Vagina (tissue), 2 donors: ENCODE results near the gene CD300H. TPM values are rescaled to one million over a fixed set of nuclear protein-coding genes. Genes with fewer than 3 reads are reported as not detected.

Source experiments
- DNase-seq, 2 donors: peaks; one replicate each; pipeline ENCODE4 v3.0.0-alpha.2; 2017; ENCODE audit errors: extremely low spot score in 2 of 2
- H3K27ac ChIP-seq: fragments of 200-600 bp; sonication (generic); one replicate; pipeline ENCODE4 v1.5.1; 2019
- H3K27me3 ChIP-seq: fragments of 200-600 bp; sonication (generic); one replicate; pipeline ENCODE4 v1.5.1; 2019
- H3K36me3 ChIP-seq, 2 donors: fragments of 200-600 bp; sonication (generic); one replicate each; pipeline ENCODE4 v1.5.1; 2017 to 2019
- H3K4me1 ChIP-seq: fragments of 200-600 bp; sonication (generic); one replicate; pipeline ENCODE4 v1.5.1; 2019
- H3K4me3 ChIP-seq, 2 donors: fragments of 200-600 bp; sonication (generic); 1 replicate in 1 of 2; 2 replicates in 1 of 2; pipeline ENCODE4 v1.5.1; 2016 to 2019
- H3K9me3 ChIP-seq: fragments of 200-600 bp; sonication (generic); one replicate; pipeline ENCODE4 v1.5.1; 2019
- CTCF ChIP-seq, 3 experiments: fragments of 450-650 bp in 2 of 3; fragments of 200-600 bp in 1 of 3; sonication (generic) in 1 of 3; IDR thresholded peaks; one replicate each; pipeline ENCODE4 v1.5.1; 2017 to 2019; ENCODE audit warnings: antibody characterized with exemption in 3 of 3, mild to moderate bottlenecking in 2 of 3, moderate library complexity in 2 of 3
- POLR2A ChIP-seq, 2 donors: fragments of 450-650 bp; IDR thresholded peaks; one replicate each; pipeline ENCODE4 v1.6.1; 2017; ENCODE audit warnings: antibody characterized with exemption in 2 of 2, mild to moderate bottlenecking in 2 of 2, moderate library complexity in 2 of 2
- POLR2AphosphoS5 ChIP-seq, 2 donors: sonication (generic); formaldehyde crosslinking; IDR thresholded peaks; one replicate each; pipeline ENCODE4 v1.9.0; 2017; ENCODE audit warnings: antibody characterized with exemption in 2 of 2, mild to moderate bottlenecking in 2 of 2, low read depth in 1 of 2; ENCODE audit not compliant: insufficient read depth in 1 of 2
- intact Hi-C: fragments of 100-400 bp; cut with DNase I; formaldehyde crosslinking; loops from one replicate; pipeline ENCODE4 v1.15.1; 2023
- total RNA-seq: library from RNA; depleted of rRNA; stranded (reverse); fragments of >200 nt; gene quantifications from one replicate; pipeline ENCODE4 v1.2.3, GENCODE V29; 2016

CD300H gene
- total RNA-seq, 1 donor from 2014 or later, result not detected

DNA sequence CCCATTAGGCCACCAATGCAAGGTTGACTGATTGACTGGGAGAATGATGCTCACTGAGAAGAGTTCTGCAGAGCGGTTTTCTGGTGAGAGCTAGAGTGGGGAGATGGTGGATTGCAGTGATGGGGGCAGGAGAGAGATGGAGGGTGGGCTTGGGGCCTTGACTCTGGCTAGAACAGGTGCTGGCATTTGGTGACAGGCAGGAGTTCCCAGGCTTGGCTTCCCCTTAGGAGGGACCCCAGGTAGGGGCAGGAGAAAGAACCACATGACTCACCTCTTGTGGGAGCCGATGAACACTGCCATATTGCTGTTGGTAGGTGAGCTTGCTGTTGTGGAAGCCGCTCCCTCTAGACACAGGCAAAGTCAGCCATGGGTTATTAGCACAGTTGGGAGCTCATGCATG is 44.0 kb downstream of the CD300H start:
- H3K27ac ChIP-seq, result no peak overlapping the region

GRCh38 chr17:74522381-74523105 is 44.8 kb downstream of the CD300H start:
- TF ChIP-seq POLR2A (IDR thresholded peaks at IDR 0.05) (no peak), POLR2AphosphoS5 (IDR thresholded peaks at IDR 0.05; ENCODE audit: insufficient read depth in 1 of 2, low read depth in 1 of 2) (no peak), CTCF (IDR thresholded peaks at IDR 0.05) (no peak)
- peak; percentile 65 to 91 for DNase-seq

More for the DNA sequence above, 44.0 kb downstream of the CD300H start:
- Histone ChIP-seq H3K27me3 (no peaks in the 10 kb centered on the region), H3K36me3 (no peaks in the 10 kb centered on the region), H3K9me3 (no peaks in the 10 kb centered on the region), H3K4me3 (no peak overlapping the region), H3K4me1 (no peaks in the 10 kb centered on the region)
- TF ChIP-seq POLR2A (IDR thresholded peaks at IDR 0.05) (no peak), CTCF (IDR thresholded peaks at IDR 0.05) (no peak), POLR2AphosphoS5 (IDR thresholded peaks at IDR 0.05; ENCODE audit: insufficient read depth in 1 of 2, low read depth in 1 of 2) (no peak)
- intact Hi-C loops, result no loop called here
- peak; percentile 40 to 82 for DNase-seq

DNA sequence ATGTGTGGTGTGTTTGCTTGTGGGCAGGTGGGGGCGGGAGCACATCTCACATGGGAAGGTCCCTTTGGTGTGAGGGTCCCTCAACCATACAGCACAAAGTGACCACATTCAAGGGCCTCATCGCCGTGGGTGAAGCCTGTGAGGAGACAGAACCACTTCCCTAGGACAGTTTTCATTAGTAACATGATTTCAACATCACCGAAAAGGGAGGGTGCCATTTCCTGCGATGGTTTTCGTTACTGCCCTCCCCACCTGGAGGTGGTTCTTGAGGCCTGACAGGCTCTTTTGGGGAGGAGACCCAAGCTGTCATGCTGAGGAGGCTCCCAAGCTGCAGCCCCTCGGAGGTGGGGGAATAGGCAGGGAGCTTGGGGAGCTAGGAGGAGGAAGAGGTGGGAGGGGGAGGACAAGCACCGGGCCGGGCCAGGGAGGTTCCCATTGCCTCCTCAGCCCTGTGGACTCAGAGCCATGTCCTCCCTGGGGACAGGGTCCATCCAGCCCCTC is 45.6 kb downstream of the CD300H start:
- intact Hi-C loops, result no loop called here
- Histone ChIP-seq H3K4me1 (no peaks in the 10 kb centered on the region), H3K27me3 (no peaks in the 10 kb centered on the region), H3K36me3 (no peaks in the 10 kb centered on the region), H3K27ac (no peak overlapping the region), H3K4me3 (no peak overlapping the region), H3K9me3 (no peaks in the 10 kb centered on the region)
- DNase-seq, result peak in 1 of 2 donors; percentile 77
- TF ChIP-seq CTCF (IDR thresholded peaks at IDR 0.05) (no peak), POLR2AphosphoS5 (IDR thresholded peaks at IDR 0.05; ENCODE audit: insufficient read depth in 1 of 2, low read depth in 1 of 2) (no peak), POLR2A (IDR thresholded peaks at IDR 0.05) (no peak)

More at GRCh38 chr17:74522381-74523105, 44.8 kb downstream of the CD300H start:
- Histone ChIP-seq H3K27ac (no peak overlapping the region), H3K36me3 (no peaks in the 10 kb centered on the region), H3K27me3 (no peaks in the 10 kb centered on the region), H3K9me3 (no peaks in the 10 kb centered on the region), H3K4me3 (no peak overlapping the region), H3K4me1 (no peaks in the 10 kb centered on the region)
- intact Hi-C loops, result no loop called here

DNA sequence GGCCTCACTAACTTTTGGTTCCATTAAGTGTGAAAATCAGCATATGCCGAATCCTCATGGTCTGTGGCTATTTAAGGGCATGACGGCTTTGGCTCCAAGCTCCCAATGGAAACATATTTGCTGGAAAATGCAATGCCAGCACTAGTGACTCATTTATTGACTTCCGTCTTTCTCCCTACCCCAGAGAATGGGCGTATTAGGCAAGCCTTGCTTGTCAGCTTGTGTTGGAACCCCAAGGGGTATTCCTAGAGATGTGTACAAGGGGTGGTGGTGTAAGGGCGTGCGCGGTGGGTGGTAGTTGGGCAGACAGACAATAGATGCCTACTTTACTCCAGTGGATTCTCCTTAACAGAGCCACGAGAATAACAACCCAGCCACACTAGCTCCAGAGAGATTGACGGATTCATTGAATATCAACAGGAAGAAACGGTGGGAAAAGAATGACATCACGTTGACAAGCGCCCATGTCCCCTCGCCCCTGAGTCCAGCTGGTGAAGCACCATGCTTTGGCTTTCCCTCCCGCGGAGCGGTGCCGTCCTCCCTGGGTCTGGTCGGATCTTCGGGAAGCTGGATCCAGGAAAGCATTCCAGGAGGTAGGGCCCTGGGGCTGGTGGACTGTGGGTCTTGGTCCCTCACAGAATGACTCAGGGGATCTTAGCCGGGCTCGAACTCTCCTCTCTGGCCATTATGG is 46.4 kb downstream of the CD300H start:
- DNase-seq, result peak; percentile 58 to 77
- intact Hi-C loops, result no loop called here

More for the DNA sequence above, 46.4 kb downstream of the CD300H start:
- Histone ChIP-seq H3K4me1 (no peaks in the 10 kb centered on the region), H3K4me3 (no peak overlapping the region), H3K36me3 (no peaks in the 10 kb centered on the region), H3K27me3 (no peaks in the 10 kb centered on the region), H3K27ac (no peak overlapping the region), H3K9me3 (no peaks in the 10 kb centered on the region)
- no peak for TF ChIP-seq CTCF (IDR thresholded peaks at IDR 0.05)
- TF ChIP-seq POLR2A (IDR thresholded peaks at IDR 0.05), result no peak
- TF ChIP-seq POLR2AphosphoS5 (IDR thresholded peaks at IDR 0.05; ENCODE audit: insufficient read depth in 1 of 2, low read depth in 1 of 2), result no peak
